SK-N-MC (cell line): Measurements from ENCODE around the gene AGMO.

ENCODE experiments used
- EZH2 ChIP-seq: fragments of 200-600 bp; sonication (generic); IDR thresholded peaks from one replicate; pipeline ENCODE4 v1.6.1; 2017; ENCODE audit warnings: antibody characterized with exemption
- POLR2AphosphoS5 ChIP-seq: IDR thresholded peaks from 2 replicates; pipeline ENCODE4 v1.6.1; 2012; ENCODE audit warnings: mild to moderate bottlenecking, low read depth, low read length, borderline replicate concordance

GRCh38 chr7:15403315-15403714 lies 158.5 kb downstream of the AGMO start:
- TF ChIP-seq POLR2AphosphoS5 (no peak), EZH2 (no peak)
